Measurements from ENCODE around the gene TCERG1L.
"Not testable (repeated sequence)": the region's sequence is repeated elsewhere in the genome, so short reads cannot be mapped to it uniquely, and the experiment has no call there.

TCERG1L gene

GRCh38 chr10:131083915-131084790, 227.4 kb downstream of the TCERG1L start:
- no peak for DNase-seq (ENCODE audit: low read depth)

- DNase-seq (ENCODE audit: low read depth) = no peak
Measured at GRCh38 chr10:131082991-131083481, 228.5 kb downstream of the TCERG1L start.

GRCh38 chr10:131082201-131082850, 229.2 kb downstream of the TCERG1L start:
- no peak for DNase-seq (ENCODE audit: low read depth)

- no peak for DNase-seq (ENCODE audit: low read depth)
Measured at GRCh38 chr10:131081786-131082185, 229.7 kb downstream of the TCERG1L start.

GRCh38 chr10:131081376-131081775, 230.1 kb downstream of the TCERG1L start:
- no peak for DNase-seq (ENCODE audit: low read depth)

GRCh38 chr10:131080571-131080970, 230.9 kb downstream of the TCERG1L start:
- no peak for DNase-seq (ENCODE audit: low read depth)

- no peak for DNase-seq (ENCODE audit: low read depth)
Measured at GRCh38 chr10:131079314-131079713, 232.2 kb downstream of the TCERG1L start.

GRCh38 chr10:131078882-131079280, 232.6 kb downstream of the TCERG1L start:
- not testable (repeated sequence) for DNase-seq (ENCODE audit: low read depth)

GRCh38 chr10:131078131-131078881, 233.2 kb downstream of the TCERG1L start:
- DNase-seq (ENCODE audit: low read depth) = no peak

GRCh38 chr10:131077724-131078123, 233.8 kb downstream of the TCERG1L start:
- DNase-seq (ENCODE audit: low read depth) = no peak

GRCh38 chr10:131077031-131077430, 234.5 kb downstream of the TCERG1L start:
- no peak for DNase-seq (ENCODE audit: low read depth)

- DNase-seq (ENCODE audit: low read depth) = no peak
Measured at GRCh38 chr10:131076356-131076755, 235.2 kb downstream of the TCERG1L start.

GRCh38 chr10:131075218-131075770, 236.2 kb downstream of the TCERG1L start:
- DNase-seq (ENCODE audit: low read depth) = no peak

- DNase-seq (ENCODE audit: low read depth) = no peak
Measured at GRCh38 chr10:131074682-131075081, 236.8 kb downstream of the TCERG1L start.

- no peak for DNase-seq (ENCODE audit: low read depth)
Measured at GRCh38 chr10:131073469-131074035, 238.0 kb downstream of the TCERG1L start.

- DNase-seq (ENCODE audit: low read depth) = no peak
Measured at GRCh38 chr10:131072651-131073468, 238.7 kb downstream of the TCERG1L start.

- DNase-seq (ENCODE audit: low read depth) = no peak
Measured at GRCh38 chr10:131071721-131072120, 239.8 kb downstream of the TCERG1L start.

GRCh38 chr10:131070856-131071255, 240.7 kb downstream of the TCERG1L start:
- DNase-seq (ENCODE audit: low read depth) = no peak

- DNase-seq (ENCODE audit: low read depth) = no peak
Measured at GRCh38 chr10:131068760-131069159, 242.8 kb downstream of the TCERG1L start.

GRCh38 chr10:131068311-131068710, 243.2 kb downstream of the TCERG1L start:
- DNase-seq (ENCODE audit: low read depth) = no peak

GRCh38 chr10:131067690-131068089, 243.8 kb downstream of the TCERG1L start:
- DNase-seq (ENCODE audit: low read depth) = no peak

All from ELR (cell line).